HG03280 (cell line): ENCODE measurements around the gene AUTS2.
"Not testable (repeated sequence)": the region's sequence is repeated elsewhere in the genome, so short reads cannot be mapped to it uniquely, and the experiment has no call there.

Source experiments
- ATAC-seq: cut with Tn5 transposase; IDR thresholded peaks from one replicate; pipeline ENCODE4 v1.9.1; 2021; ENCODE audit warnings: mild to moderate bottlenecking, moderate library complexity; ENCODE audit not compliant: unreplicated experiment

AUTS2 gene

GRCh38 chr7:69782917-69783684 is 184.8 kb downstream of the AUTS2 start:
- no peak for ATAC-seq

DNA sequence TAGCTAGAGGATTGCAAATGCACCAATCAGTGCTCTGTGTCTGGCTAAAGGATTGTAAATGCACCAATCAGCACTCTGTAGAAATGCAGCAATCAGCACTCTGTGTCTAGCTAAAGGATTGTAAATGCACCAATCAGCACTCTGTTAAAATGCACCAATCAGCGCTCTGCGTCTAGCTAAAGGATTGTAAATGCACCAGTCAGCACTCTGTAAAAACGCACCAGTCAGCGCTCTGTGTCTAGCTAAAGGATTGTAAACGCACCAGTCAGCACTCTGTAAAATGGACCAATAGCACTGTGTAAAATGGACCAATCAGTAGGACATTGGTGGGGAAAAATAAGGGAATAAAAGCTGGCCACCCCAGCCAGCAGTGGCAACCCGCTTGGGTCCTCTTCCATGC is 187.9 kb downstream of the AUTS2 start:
- ATAC-seq = not testable (repeated sequence)

DNA sequence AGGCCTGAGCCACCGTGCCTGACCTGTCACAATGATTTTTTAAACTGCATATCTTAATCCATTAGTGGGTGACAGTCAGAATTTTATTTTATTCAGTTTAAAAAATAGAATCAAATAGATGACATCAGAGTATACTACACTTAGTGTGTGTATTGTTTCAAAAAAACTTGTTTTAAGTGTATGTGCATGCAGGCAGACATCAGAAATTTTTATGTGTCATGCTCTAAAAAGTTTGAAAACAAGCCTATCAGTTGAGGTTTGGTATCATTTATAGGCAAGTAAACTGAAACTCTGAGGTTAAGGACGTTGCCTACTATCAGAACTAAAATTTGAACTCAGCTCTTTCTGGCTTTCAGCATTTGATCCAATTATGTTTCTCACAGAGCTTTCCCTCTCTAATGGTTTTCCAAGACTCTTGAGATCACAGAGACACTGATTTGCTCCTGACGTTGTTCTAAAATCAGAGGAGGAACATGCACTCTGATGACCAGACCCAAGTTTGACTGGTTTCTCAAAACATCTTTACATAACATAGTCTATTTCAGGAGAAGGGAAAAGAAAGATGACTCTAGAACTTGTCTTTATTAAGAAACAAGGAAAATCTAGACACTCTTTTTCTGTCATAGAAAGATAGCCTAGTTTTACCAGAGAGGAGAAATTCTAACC is 188.6 kb downstream of the AUTS2 start:
- no peak for ATAC-seq

DNA sequence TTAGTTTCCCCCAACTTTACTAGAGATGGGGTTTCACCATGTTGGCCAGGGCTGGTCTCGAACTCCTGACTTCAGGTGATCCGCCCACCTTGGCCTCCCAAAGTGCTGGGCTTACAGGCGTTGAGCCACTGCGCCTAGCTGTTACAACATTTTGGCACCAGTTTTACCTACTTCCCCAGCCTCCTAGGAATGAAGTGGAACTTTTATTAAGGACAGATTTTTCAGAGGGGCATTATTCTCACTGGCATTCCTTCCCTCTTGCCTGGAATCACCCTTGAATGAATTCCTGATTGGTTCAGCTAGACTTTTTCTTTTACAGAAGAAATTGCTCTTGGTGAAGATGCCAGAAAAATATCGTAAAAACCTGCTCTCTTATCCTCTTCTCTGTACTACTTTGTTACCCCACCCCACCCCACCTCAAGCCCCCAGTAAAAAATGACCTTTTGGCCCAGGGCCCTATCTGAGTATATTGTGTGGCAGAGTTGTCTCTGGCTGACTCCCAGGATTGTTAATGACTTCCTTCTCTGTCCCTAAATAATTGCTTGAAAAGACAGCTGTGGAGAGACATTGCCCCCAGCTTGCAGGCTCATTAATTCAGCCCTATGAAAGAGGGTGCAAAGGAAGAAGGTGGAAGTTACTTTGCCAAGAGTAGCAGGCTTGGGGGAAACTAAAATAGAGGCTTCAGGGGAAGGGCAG is 189.6 kb downstream of the AUTS2 start:
- ATAC-seq = no peak

DNA sequence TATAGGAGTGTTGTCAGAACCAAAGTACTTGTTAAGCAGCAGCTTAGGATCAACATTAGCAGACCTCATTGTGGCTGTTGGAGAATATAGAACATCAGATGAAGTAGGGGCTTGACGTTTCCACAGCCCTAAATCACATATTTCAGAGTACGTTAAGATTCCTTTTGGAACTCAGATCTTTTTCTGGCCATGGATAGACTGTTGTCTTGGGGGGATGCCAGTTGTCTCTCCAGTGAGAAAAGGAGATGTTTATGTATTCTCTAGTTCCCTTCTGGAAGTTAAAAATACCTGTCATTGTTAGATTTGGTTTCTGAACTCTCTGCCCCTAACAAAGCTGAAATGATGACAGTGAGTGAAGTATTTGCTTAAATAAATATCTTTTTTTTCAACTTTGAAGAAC is 191.3 kb downstream of the AUTS2 start:
- no peak for ATAC-seq

DNA sequence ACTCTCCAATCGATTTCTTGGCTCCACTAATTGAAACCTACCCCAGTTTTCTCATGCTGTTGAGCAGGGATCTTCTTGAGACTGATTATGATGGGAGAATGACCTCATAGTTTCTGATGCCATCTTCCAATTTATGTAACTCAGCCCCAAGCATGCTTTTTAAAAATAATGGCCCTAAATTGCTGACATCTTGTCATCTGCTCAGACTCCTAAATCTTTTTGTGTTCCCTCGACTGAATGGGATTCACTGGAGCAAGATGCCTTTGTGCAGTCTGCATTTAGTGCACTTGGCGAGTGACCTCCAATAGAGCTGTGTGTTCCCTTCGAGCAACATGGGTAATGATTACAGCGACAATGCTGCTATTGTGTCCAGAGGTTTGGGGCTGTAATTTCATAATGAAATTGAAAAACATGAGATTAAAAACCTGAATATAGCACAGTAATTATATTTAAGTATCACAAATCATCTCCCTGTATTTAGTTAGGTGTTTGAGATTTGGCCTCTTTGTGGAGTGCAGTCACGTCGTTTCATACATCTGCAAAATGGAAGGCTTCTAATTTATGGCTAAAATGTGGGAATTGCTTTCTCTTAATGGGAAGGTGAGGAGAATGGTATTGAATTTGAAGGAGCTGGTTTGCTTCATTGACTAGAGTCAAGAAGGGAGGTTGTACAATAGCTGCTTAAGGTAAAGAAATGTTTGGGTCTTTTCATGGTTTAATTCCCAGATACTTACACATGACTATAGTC is 192.9 kb downstream of the AUTS2 start:
- no peak for ATAC-seq

DNA sequence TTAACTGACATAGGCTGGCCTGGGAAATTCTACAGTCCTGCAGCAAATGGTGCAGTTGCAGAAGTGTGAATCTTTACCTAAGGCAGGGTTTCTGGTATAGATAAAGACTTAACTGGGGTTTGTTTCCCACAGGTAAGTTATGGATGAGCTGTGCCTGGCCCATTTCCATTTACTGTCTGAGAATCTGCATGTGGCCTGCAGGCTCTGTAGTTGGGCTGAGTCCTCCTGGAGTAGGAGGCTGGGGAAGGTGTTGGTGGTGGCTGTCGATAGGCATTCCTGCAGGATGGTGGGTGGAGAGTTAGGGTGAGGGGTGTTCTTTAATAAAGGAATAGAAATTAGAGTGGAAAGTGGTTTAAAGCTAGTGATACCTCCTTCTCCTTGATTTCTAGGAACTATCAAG is 193.5 kb downstream of the AUTS2 start:
- ATAC-seq = no peak

DNA sequence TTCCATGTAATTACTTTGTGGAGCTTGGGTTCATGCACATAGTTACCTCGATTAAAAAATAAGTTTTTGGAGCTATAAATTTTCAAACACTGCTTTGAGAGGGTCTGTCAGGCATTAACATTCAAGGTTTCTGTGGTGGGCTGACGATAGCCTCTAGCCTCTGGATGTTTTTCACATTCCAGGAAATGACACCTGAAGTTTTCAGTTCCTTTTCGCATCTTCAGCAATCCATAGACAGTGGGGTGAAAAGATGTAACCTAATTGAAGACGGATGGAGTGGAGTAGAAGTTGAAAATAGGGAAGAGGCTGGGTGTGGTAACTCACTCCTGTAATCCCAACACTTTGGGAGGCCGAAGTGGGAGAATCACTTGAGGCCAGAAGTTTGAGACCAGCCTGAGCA is 197.7 kb downstream of the AUTS2 start:
- no peak for ATAC-seq

DNA sequence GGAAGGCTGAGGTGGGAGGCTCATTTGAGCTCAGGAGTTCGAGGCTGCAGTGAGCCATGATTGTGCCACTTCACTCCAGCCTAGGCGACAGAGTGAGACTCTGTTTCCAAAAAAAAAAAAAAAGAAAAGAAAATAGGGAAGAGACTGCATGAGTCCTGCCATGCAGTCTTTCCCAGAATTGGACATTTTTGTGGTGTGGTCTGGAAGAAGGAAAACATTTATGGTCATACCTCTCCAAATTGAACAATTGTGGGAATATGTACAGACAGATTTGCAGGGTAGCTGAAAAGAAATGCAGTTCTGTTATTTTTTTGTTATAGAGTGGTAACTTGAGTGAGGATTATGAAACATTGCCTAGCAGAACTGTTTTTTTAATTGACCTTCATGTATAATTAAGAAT is 198.1 kb downstream of the AUTS2 start:
- no peak for ATAC-seq

GRCh38 chr7:69799048-69799697 is 200.9 kb downstream of the AUTS2 start:
- ATAC-seq = no peak

GRCh38 chr7:69799990-69800389 is 201.7 kb downstream of the AUTS2 start:
- ATAC-seq = no peak

DNA sequence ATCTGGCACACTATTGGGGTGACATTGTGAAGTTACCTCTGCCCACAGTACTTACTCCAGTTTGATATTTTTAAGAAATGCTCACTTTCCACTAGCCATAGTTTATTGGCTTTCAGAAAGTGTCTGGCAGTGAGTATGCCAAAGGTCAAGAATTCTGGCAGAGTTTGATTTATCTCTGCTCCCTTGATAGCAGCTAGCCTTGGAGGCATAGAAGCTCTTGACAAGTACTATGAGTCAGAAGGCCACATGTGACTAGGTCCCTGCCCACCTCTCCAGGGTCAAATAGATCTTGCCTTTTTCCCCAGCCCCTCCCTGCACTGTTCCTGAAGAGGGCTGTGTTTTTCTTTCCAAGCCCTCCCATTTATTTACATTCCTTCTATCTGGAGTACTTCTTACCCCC is 202.2 kb downstream of the AUTS2 start:
- no peak for ATAC-seq

DNA sequence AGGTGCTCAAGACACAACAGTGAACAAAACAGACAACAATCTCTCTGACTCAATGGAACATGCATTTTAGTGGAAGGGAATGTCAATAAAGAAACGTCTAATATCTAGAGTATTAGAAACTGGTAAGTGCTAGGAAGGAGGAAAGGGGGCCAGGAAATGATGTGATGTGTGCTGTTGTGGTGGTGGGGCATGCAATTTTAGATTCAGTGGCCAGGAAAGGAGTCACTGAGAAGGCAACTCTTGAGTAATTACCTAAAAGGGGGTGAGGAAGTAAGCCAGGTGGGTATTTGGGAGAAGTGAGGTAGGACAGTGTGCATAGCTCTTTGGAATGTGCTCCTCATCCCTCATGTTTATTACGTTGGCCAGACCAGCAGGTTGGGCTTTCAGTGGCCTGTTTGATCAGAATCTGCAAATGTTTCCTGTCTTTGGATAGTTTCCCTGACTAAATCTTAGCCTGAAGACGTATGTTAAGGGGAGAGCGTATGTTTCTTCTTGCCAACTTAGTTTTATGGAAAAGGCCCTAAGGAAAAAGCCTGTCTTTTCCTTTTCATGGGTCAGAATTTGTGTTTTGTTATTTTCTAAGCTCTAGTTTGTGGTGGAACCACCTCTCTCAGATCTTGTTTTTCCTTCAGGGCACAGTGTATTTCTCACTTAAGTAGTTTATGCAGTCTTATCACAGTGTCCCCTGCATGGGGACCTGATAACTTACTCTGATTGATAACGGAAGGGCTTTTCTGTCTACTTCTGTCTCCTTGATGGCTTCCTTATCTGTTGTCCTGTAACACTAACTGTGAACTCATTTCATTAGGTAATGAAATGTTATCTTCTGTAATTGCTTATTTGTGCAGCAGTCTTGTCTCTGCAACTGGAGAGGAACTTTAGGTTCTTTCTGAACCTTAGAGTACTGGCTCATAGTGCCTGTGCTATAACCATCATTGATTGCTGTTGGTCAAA is 203.7 kb downstream of the AUTS2 start:
- no peak for ATAC-seq

- ATAC-seq = peak; percentile 79
Observed at GRCh38 chr7:69803699-69804516, 205.6 kb downstream of the AUTS2 start.

DNA sequence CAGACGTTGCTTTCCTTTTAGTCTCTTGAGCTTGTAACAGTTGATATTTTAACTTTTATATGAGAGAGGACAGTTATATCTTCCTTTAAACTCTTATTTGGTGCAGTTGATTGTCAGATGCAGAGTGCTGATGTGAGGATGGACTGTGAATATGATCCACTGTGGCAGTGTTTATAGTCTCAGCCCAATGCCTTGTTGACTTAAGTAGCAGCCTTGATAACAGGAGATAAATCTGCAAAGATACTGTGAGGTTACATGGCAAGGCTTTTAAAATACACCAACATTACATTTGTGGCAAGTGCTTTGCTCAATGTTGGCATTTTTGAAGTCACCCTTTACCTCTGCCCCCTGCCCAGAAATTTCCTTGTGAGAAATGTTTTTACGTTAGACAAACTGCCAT is 206.7 kb downstream of the AUTS2 start:
- no peak for ATAC-seq

DNA sequence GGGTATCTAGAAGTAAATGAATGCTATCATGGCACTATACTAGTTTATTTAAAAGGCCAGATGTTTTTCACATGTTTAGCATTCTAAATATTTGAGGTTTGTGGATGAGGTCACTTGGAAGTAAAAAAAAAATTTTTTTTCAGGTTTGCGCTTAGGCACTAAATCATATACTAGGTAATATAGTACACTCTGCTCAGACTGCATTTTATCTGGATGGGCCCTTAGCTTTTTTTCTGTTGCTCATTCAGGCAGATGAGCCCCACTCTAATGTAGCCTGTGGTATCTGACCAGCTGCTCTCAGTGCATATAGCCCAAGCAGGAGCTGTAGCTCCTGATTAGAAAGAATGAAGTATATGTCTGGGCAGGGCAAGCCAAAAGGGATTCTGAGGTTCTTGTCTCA is 210.1 kb downstream of the AUTS2 start:
- no peak for ATAC-seq

DNA sequence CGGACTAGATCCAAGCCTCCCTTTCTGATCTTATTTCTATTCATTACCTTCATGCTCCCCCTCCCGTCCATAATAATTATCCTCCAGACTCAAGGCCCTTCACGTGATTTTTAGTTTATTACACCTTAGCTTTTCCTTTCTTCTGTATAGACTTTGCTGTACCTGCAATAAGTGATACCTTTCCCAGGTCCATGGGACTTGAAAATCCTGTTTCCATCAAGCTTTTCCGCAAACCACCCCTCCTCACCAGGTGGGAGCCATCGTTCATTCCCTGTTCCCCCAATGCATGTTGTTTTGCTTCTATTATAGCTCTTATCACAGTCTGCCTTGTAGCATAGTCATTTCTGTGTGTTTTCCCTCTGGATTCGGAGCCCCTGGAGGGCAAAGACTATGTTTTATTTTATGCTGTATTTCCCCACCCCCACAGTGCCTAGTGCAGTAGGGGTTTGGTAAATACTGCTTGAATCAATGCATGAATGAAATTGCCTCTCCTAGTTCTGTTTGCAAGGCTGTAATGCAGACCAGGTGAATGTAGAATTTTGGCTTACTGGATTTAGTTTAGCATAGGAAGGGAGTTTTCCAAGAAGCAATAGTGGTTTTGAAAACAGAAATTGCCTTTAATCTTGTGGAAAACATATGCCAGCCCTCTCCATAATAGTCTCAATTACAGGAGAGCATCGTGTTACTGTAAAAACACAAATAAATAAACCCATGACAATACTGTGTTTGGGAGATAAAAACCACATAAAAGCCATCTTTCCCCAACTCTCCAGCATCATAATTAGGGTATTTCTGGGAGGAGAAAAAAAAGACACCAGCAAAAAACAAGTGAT is 213.4 kb downstream of the AUTS2 start:
- ATAC-seq = no peak

- no peak for ATAC-seq
Observed at GRCh38 chr7:69812756-69813155, 214.5 kb downstream of the AUTS2 start.
